Spleen (tissue), 7 donors: ENCODE results near the gene EPHA4.

ENCODE experiments used
- POLR2A ChIP-seq, 3 donors: fragments of 450-650 bp; IDR thresholded peaks; one replicate each; pipeline ENCODE4 v1.5.1; 2017; ENCODE audit warnings: antibody characterized with exemption in 3 of 3, mild to moderate bottlenecking in 1 of 3
- POLR2AphosphoS5 ChIP-seq, 3 donors: sonication (generic); formaldehyde crosslinking; IDR thresholded peaks; one replicate each; pipeline ENCODE4 v1.5.1; 2017; ENCODE audit warnings: antibody characterized with exemption in 3 of 3
- TF ChIP-seq, protein P1 (sequence below), 11 experiments: fragments of 200-600 bp in 7 of 11; fragments of 450-650 bp in 4 of 11; sonication (generic) in 4 of 11; IDR thresholded peaks in 8 of 11; conservative IDR thresholded peaks in 3 of 11; 1 replicate in 7 of 11; 2 replicates in 4 of 11; pipeline versions ENCODE4 v1.4.0 to v1.8.0; 2016 to 2021; ENCODE audit warnings: antibody characterized with exemption in 11 of 11, inconsistent platforms in 4 of 11, mild to moderate bottlenecking in 1 of 11
- donor health status: DM: no; HTN: no; CAD: no; lungs with moderate emphysema.
- donor health status: DM: no; HTN: no; CAD: no.
- donor health status: DM: no; HTN: no; CAD: no.

DNA sequence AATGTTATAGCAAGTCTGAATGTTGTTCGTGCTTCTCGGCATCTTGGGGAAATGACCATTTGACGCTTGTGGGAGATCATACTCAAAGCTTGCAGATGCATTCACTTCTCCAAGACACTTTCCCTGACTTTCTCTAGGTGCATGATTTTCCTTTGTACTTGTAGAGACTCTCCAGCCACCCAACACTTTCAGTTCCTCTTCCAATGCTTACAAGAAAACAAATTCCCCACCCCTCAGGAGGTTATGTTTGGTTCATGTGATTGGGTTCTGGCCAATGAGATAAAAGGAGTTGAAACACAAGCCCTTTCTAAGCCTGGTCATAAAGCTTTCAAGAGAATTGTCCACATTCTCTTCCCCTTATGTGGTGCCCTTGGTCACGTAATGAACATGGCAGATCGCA, 156.3 kb downstream of the EPHA4 start:
- TF ChIP-seq, protein P1, sequence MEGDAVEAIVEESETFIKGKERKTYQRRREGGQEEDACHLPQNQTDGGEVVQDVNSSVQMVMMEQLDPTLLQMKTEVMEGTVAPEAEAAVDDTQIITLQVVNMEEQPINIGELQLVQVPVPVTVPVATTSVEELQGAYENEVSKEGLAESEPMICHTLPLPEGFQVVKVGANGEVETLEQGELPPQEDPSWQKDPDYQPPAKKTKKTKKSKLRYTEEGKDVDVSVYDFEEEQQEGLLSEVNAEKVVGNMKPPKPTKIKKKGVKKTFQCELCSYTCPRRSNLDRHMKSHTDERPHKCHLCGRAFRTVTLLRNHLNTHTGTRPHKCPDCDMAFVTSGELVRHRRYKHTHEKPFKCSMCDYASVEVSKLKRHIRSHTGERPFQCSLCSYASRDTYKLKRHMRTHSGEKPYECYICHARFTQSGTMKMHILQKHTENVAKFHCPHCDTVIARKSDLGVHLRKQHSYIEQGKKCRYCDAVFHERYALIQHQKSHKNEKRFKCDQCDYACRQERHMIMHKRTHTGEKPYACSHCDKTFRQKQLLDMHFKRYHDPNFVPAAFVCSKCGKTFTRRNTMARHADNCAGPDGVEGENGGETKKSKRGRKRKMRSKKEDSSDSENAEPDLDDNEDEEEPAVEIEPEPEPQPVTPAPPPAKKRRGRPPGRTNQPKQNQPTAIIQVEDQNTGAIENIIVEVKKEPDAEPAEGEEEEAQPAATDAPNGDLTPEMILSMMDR (IDR thresholded peaks at IDR 0.05 in 8 of 11, conservative IDR thresholded peaks at IDR 0.05 in 3 of 11), result no peak
- no peak for TF ChIP-seq POLR2A (IDR thresholded peaks at IDR 0.05)
- no peak for TF ChIP-seq POLR2AphosphoS5 (IDR thresholded peaks at IDR 0.05)
